ENCODE measurements around the gene SERPINA5. TPM values are rescaled to one million over a fixed set of nuclear protein-coding genes. Genes with fewer than 3 reads are reported as not detected.
A peak's percentile ranks its signal among the peaks of the same experiment; 100 is the strongest.
"Not testable (repeated sequence)": the region's sequence is repeated elsewhere in the genome, so short reads cannot be mapped to it uniquely, and the experiment has no call there.

Gene SERPINA5
- total RNA-seq, 1 donor from 2014 or later = 4.1 TPM

- peak; percentile 10 for ATAC-seq
- intact Hi-C loops (cut with DNase I) = no loop called here
- no peak for DNase-seq (ENCODE audit: missing footprints)
These were observed 51.9 kb downstream of the SERPINA5 start for GRCh38 chr14:94633121-94633520.

- intact Hi-C loops (cut with DNase I) = no loop called here
- ATAC-seq = no peak
- DNase-seq (ENCODE audit: missing footprints) = no peak
These were observed 53.9 kb downstream of the SERPINA5 start for GRCh38 chr14:94635154-94635553.

- no peak for ATAC-seq
- DNase-seq (ENCODE audit: missing footprints) = no peak
- intact Hi-C loops (cut with DNase I) = no loop called here
These were observed 55.7 kb downstream of the SERPINA5 start for GRCh38 chr14:94636744-94637412.

- not testable (repeated sequence) for ATAC-seq
These were observed 56.6 kb downstream of the SERPINA5 start for GRCh38 chr14:94637814-94638213.

GRCh38 chr14:94638339-94638738 lies 57.1 kb downstream of the SERPINA5 start:
- ATAC-seq (no peak), DNase-seq (ENCODE audit: missing footprints) (no peak)
- intact Hi-C loops (cut with DNase I) = no loop called here

More at GRCh38 chr14:94637814-94638213, 56.6 kb downstream of the SERPINA5 start:
- intact Hi-C loops (cut with DNase I); DNase-seq (ENCODE audit: missing footprints): not testable (repeated sequence)

GRCh38 chr14:94638961-94639817 lies 58.0 kb downstream of the SERPINA5 start:
- DNase-seq (ENCODE audit: missing footprints) (no peak), ATAC-seq (no peak)
- intact Hi-C loops (cut with DNase I) = no loop called here

GRCh38 chr14:94640721-94641631 lies 59.8 kb downstream of the SERPINA5 start:
- no peak for ATAC-seq

GRCh38 chr14:94641632-94641955 lies 60.4 kb downstream of the SERPINA5 start:
- DNase-seq (ENCODE audit: missing footprints) = no peak
- ATAC-seq = no peak

More at GRCh38 chr14:94640721-94641631, 59.8 kb downstream of the SERPINA5 start:
- DNase-seq (ENCODE audit: missing footprints) = no peak
- intact Hi-C loops (cut with DNase I) = no loop called here

More at GRCh38 chr14:94641632-94641955, 60.4 kb downstream of the SERPINA5 start:
- intact Hi-C loops (cut with DNase I) = no loop called here

Other genes starting within 250 kb of the SERPINA5 start
- gene SERPINA2, start 214.7 kb upstream of the SERPINA5 start, total RNA-seq = not detected
- gene SERPINA1, start 192.8 kb upstream of the SERPINA5 start, total RNA-seq = 9.1 TPM
- not detected for gene SERPINA11, start 128.6 kb upstream of the SERPINA5 start, total RNA-seq
- not detected for gene SERPINA9, start 105.2 kb upstream of the SERPINA5 start, total RNA-seq
- not detected for gene SERPINA12, start 72.0 kb upstream of the SERPINA5 start, total RNA-seq
- not detected for gene SERPINA4, start 20.0 kb upstream of the SERPINA5 start, total RNA-seq
- gene SERPINA3, start 31.0 kb downstream of the SERPINA5 start, total RNA-seq = 112 TPM
- 0.38 TPM for gene GSC, start 188.7 kb downstream of the SERPINA5 start, total RNA-seq